Fibroblast of lung (primary cell): ENCODE results near the gene DDB1. TPM values are rescaled to one million over a fixed set of nuclear protein-coding genes. Genes with fewer than 3 reads are reported as not detected.
A peak's percentile ranks its signal among the peaks of the same experiment; 100 is the strongest.

Experiments used
- DNase-seq, 2 donors: peaks; one replicate each; pipeline versions ENCODE4 v3.0.0 to v3.0.0-alpha.2; 2010; ENCODE audit warnings: low read depth in 2 of 2
- H2AFZ ChIP-seq: 2 replicates; pipeline ENCODE4 v1.5.1; 2012; ENCODE audit warnings: low read length, control low read depth, inconsistent platforms
- H3K27ac ChIP-seq: 2 replicates; pipeline ENCODE4 v1.5.1; 2011; ENCODE audit warnings: low read length, control low read depth; ENCODE audit not compliant: insufficient read depth
- H3K27me3 ChIP-seq: 2 replicates; pipeline ENCODE4 v1.5.1; 2011; ENCODE audit warnings: mild to moderate bottlenecking, low read length; ENCODE audit not compliant: control insufficient read depth, insufficient read depth
- H3K36me3 ChIP-seq: 2 replicates; pipeline ENCODE4 v1.5.1; 2011; ENCODE audit warnings: low read length; ENCODE audit not compliant: control insufficient read depth, insufficient read depth
- H3K4me1 ChIP-seq: 2 replicates; pipeline ENCODE4 v1.5.1; 2011; ENCODE audit warnings: low read length; ENCODE audit not compliant: control insufficient read depth, insufficient read depth; ENCODE audit errors: extremely low read depth
- H3K4me2 ChIP-seq: 2 replicates; pipeline ENCODE4 v1.5.1; 2011; ENCODE audit warnings: low read length, control low read depth; ENCODE audit not compliant: insufficient read depth; ENCODE audit errors: extremely low read depth
- H3K4me3 ChIP-seq, 4 experiments: fragments of 200-600 bp in 1 of 4; sonication (generic) in 1 of 4; replicated peaks in 1 of 4; 2 replicates each; pipeline ENCODE4 v1.5.1; 2011 to 2016; ENCODE audit warnings: low read length in 4 of 4, low read depth in 3 of 4, mild to moderate bottlenecking in 3 of 4, control low read depth in 2 of 4, inconsistent platforms in 1 of 4, mixed read lengths in 1 of 4; ENCODE audit not compliant: insufficient read depth in 1 of 4; ENCODE audit errors: control extremely low read depth in 1 of 4
- H3K79me2 ChIP-seq: 2 replicates; pipeline ENCODE4 v1.5.1; 2012; ENCODE audit warnings: mild to moderate bottlenecking, low read length, inconsistent platforms; ENCODE audit not compliant: control insufficient read depth, insufficient read depth
- H3K9ac ChIP-seq: 2 replicates; pipeline ENCODE4 v1.5.1; 2011; ENCODE audit warnings: mild to moderate bottlenecking, low read length, control low read depth; ENCODE audit not compliant: insufficient read depth
- H3K9me3 ChIP-seq: 2 replicates; pipeline ENCODE4 v1.5.1; 2012; ENCODE audit warnings: low read depth, low read length; ENCODE audit not compliant: control insufficient read depth, insufficient read depth
- H4K20me1 ChIP-seq: 2 replicates; pipeline ENCODE4 v1.5.1; 2011; ENCODE audit warnings: low read length; ENCODE audit not compliant: control insufficient read depth, insufficient read depth; ENCODE audit errors: extremely low read depth
- CTCF ChIP-seq, 2 donors: IDR thresholded peaks in 1 of 2; conservative IDR thresholded peaks in 1 of 2; 1 replicate in 1 of 2; 2 replicates in 1 of 2; pipeline ENCODE4 v1.5.1; 2011 to 2012; ENCODE audit warnings: low read length in 2 of 2, control low read depth in 1 of 2, inconsistent platforms in 1 of 2, low read depth in 1 of 2, mild to moderate bottlenecking in 1 of 2
- EZH2 ChIP-seq: IDR thresholded peaks from 2 replicates; pipeline ENCODE4 v1.5.1; 2012; ENCODE audit warnings: low read length, control low read depth, mild to moderate bottlenecking; ENCODE audit errors: missing control alignments
- polyA plus RNA-seq, 2 donors: library from polyadenylated mRNA; depleted of rRNA in 1 of 2; stranded (reverse) in 1 of 2; unstranded in 1 of 2; fragments of >200 nt; gene quantifications; 2 replicates each; pipeline ENCODE4 v1.2.1, GENCODE V29; 2011 to 2012; ENCODE audit warnings: missing spikeins in 1 of 2
- total RNA-seq: library from RNA; depleted of rRNA; stranded (reverse); fragments of >200 nt; gene quantifications from 2 replicates; pipeline ENCODE4 v1.2.1, GENCODE V29; 2014

DDB1 gene
- total and polyA plus RNA-seq, 2 donors (not counting 1 experiment from before 2014, with no cell fraction given): 282 to 298 TPM

- Histone ChIP-seq H3K27me3 (no peaks in the 10 kb centered on the region), H3K79me2 (no peaks in the 10 kb centered on the region), H2AFZ (no peak overlapping the region), H3K4me1 (peaks cover 11% of the 10 kb centered on the region), H4K20me1 (no peaks in the 10 kb centered on the region), H3K36me3 (peaks cover 2% of the 10 kb centered on the region), H3K9me3 (no peaks in the 10 kb centered on the region), H3K9ac (no peak overlapping the region), H3K4me3 (no peak overlapping the region), H3K4me2 (no peak overlapping the region), H3K27ac (peak overlapping the region; percentile 69)
- no peak for TF ChIP-seq CTCF (conservative IDR thresholded peaks at IDR 0.05 in 1 of 2, IDR thresholded peaks at IDR 0.05 in 1 of 2; ENCODE audit: low read depth in 1 of 2, low read length in 2 of 2)
- TF ChIP-seq EZH2: no peak
- DNase-seq: peak; percentile 18 to 87
These were observed 44.7 kb upstream of the DDB1 start for GRCh38 chr11:61377461-61378160.

GRCh38 chr11:61375761-61376108 is 42.8 kb upstream of the DDB1 start:
- H3K27ac ChIP-seq: no peak overlapping the region
- DNase-seq: peak in 1 of 2 donors; percentile 73
- TF ChIP-seq CTCF (conservative IDR thresholded peaks at IDR 0.05 in 1 of 2, IDR thresholded peaks at IDR 0.05 in 1 of 2; ENCODE audit: low read depth in 1 of 2, low read length in 2 of 2) (no peak), EZH2 (no peak)

GRCh38 chr11:61372659-61373420 is 39.9 kb upstream of the DDB1 start:
- Histone ChIP-seq H3K4me3 (no peak overlapping the region), H3K36me3 (peaks cover 9% of the 10 kb centered on the region), H3K79me2 (no peaks in the 10 kb centered on the region), H3K27ac (no peak overlapping the region), H3K4me2 (no peak overlapping the region), H3K27me3 (no peaks in the 10 kb centered on the region), H3K4me1 (peaks cover 18% of the 10 kb centered on the region), H3K9ac (no peak overlapping the region), H3K9me3 (no peaks in the 10 kb centered on the region), H2AFZ (no peak overlapping the region), H4K20me1 (no peaks in the 10 kb centered on the region)
- TF ChIP-seq EZH2 (no peak), CTCF (conservative IDR thresholded peaks at IDR 0.05 in 1 of 2, IDR thresholded peaks at IDR 0.05 in 1 of 2; ENCODE audit: low read depth in 1 of 2, low read length in 2 of 2) (no peak)
- DNase-seq: no peak

More at GRCh38 chr11:61375761-61376108, 42.8 kb upstream of the DDB1 start:
- no peak overlapping the region for H3K4me3 ChIP-seq
- H3K36me3 ChIP-seq: peaks cover 4% of the 10 kb centered on the region
- H3K27me3 ChIP-seq: no peaks in the 10 kb centered on the region
- no peaks in the 10 kb centered on the region for H3K9me3 ChIP-seq
- H2AFZ ChIP-seq: no peak overlapping the region
- H3K9ac ChIP-seq: no peak overlapping the region
- H3K4me1 ChIP-seq: peaks cover 11% of the 10 kb centered on the region
- no peaks in the 10 kb centered on the region for H4K20me1 ChIP-seq
- no peak overlapping the region for H3K4me2 ChIP-seq
- H3K79me2 ChIP-seq: no peaks in the 10 kb centered on the region
